Mesenchymal stem cell (in vitro differentiated cells and primary cell): ENCODE results near the gene IGSF9B. TPM values are rescaled to one million over a fixed set of nuclear protein-coding genes. Genes with fewer than 3 reads are reported as not detected.
A peak's percentile ranks its signal among the peaks of the same experiment; 100 is the strongest.

Experiments
- DNase-seq: peaks from one replicate; pipeline ENCODE4 v3.0.0-alpha.2; 2013
- H2AFZ ChIP-seq: one replicate; pipeline ENCODE4 v1.6.1; 2013; ENCODE audit warnings: low read depth, mild to moderate bottlenecking, control low read depth, inconsistent platforms, low read length, moderate library complexity
- H2AK5ac ChIP-seq: 2 replicates; pipeline ENCODE4 v1.6.1; 2013; ENCODE audit warnings: low read length, moderate library complexity, mild to moderate bottlenecking, inconsistent platforms; ENCODE audit not compliant: severe bottlenecking
- H2BK120ac ChIP-seq: one replicate; pipeline ENCODE4 v1.6.1; 2013; ENCODE audit warnings: low read depth, mild to moderate bottlenecking, inconsistent platforms, low read length, moderate library complexity
- H2BK12ac ChIP-seq, 2 experiments: one replicate each; pipeline ENCODE4 v1.6.1; 2013; ENCODE audit warnings: inconsistent platforms in 2 of 2, low read length in 2 of 2, mild to moderate bottlenecking in 2 of 2, moderate library complexity in 2 of 2, control low read depth in 1 of 2
- H2BK15ac ChIP-seq: one replicate; pipeline ENCODE4 v1.6.1; 2013; ENCODE audit warnings: mild to moderate bottlenecking, low read depth, inconsistent platforms; ENCODE audit not compliant: poor library complexity, severe bottlenecking
- H2BK5ac ChIP-seq: 2 replicates; pipeline ENCODE4 v1.6.1; 2013; ENCODE audit warnings: low read depth, mild to moderate bottlenecking, low read length, control low read depth, inconsistent platforms; ENCODE audit not compliant: poor library complexity, severe bottlenecking
- H3K14ac ChIP-seq, 2 experiments: one replicate each; pipeline ENCODE4 v1.6.1; 2013; ENCODE audit warnings: inconsistent platforms in 2 of 2, low read length in 2 of 2, control low read depth in 1 of 2, mild to moderate bottlenecking in 1 of 2, moderate library complexity in 1 of 2
- H3K18ac ChIP-seq, 2 experiments: one replicate each; pipeline ENCODE4 v1.6.1; 2013; ENCODE audit warnings: inconsistent platforms in 2 of 2, low read length in 2 of 2, control low read depth in 1 of 2, low read depth in 1 of 2, mild to moderate bottlenecking in 1 of 2
- H3K23ac ChIP-seq, 2 experiments: one replicate each; pipeline ENCODE4 v1.6.1; 2013; ENCODE audit warnings: inconsistent platforms in 2 of 2, low read length in 2 of 2, mild to moderate bottlenecking in 2 of 2, moderate library complexity in 2 of 2, control low read depth in 1 of 2
- H3K27ac ChIP-seq: 2 replicates; pipeline ENCODE4 v1.5.1; 2013; ENCODE audit warnings: mild to moderate bottlenecking, moderate library complexity, low read length, control low read depth, inconsistent platforms; ENCODE audit not compliant: poor library complexity, severe bottlenecking
- H3K27me3 ChIP-seq, 2 experiments: 2 replicates each; pipeline versions ENCODE4 v1.6.1 to v1.7.0; 2013; ENCODE audit warnings: low read length in 2 of 2, mild to moderate bottlenecking in 2 of 2, moderate library complexity in 2 of 2, control low read depth in 1 of 2, inconsistent platforms in 1 of 2; ENCODE audit not compliant: control insufficient read depth in 1 of 2, insufficient read depth in 1 of 2
- H3K36me3 ChIP-seq, 2 experiments: 2 replicates each; pipeline versions ENCODE4 v1.6.1 to v1.7.0; 2013; ENCODE audit warnings: low read length in 2 of 2, control low read depth in 1 of 2, inconsistent platforms in 1 of 2, low read depth in 1 of 2, mild to moderate bottlenecking in 1 of 2; ENCODE audit not compliant: insufficient read depth in 2 of 2, control insufficient read depth in 1 of 2
- H3K4ac ChIP-seq, 2 experiments: one replicate each; pipeline ENCODE4 v1.6.1; 2013; ENCODE audit warnings: inconsistent platforms in 2 of 2, low read length in 2 of 2, mild to moderate bottlenecking in 2 of 2, moderate library complexity in 2 of 2, control low read depth in 1 of 2, low read depth in 1 of 2
- H3K4me1 ChIP-seq: 2 replicates; pipeline ENCODE4 v1.6.1; 2013; ENCODE audit warnings: low read depth, low read length, control low read depth; ENCODE audit not compliant: control insufficient read depth, insufficient read depth
- H3K4me2 ChIP-seq: 2 replicates; pipeline ENCODE4 v1.6.1; 2013; ENCODE audit warnings: low read length, mild to moderate bottlenecking, inconsistent platforms; ENCODE audit not compliant: poor library complexity, severe bottlenecking
- H3K4me3 ChIP-seq, 2 experiments: 2 replicates each; pipeline versions ENCODE4 v1.5.1 to v1.7.0; 2013; ENCODE audit warnings: low read length in 2 of 2, mild to moderate bottlenecking in 2 of 2, control low read depth in 1 of 2, low read depth in 1 of 2; ENCODE audit not compliant: insufficient read depth in 1 of 2
- H3K79me1 ChIP-seq: replicated peaks from 2 replicates; pipeline ENCODE4 v1.6.1; 2013; ENCODE audit warnings: mild to moderate bottlenecking, control low read depth, low read length, inconsistent platforms; ENCODE audit not compliant: poor library complexity, severe bottlenecking
- H3K9ac ChIP-seq: 2 replicates; pipeline ENCODE4 v1.7.0; 2013; ENCODE audit warnings: mild to moderate bottlenecking, low read length, moderate library complexity
- H3K9me3 ChIP-seq: 2 replicates; pipeline ENCODE4 v1.7.0; 2013; ENCODE audit warnings: mild to moderate bottlenecking, low read length; ENCODE audit not compliant: control insufficient read depth
- H4K8ac ChIP-seq: one replicate; pipeline ENCODE4 v1.6.1; 2013; ENCODE audit warnings: inconsistent platforms, mild to moderate bottlenecking, low read length, moderate library complexity
- H4K91ac ChIP-seq: one replicate; pipeline ENCODE4 v1.6.1; 2013; ENCODE audit warnings: mild to moderate bottlenecking, low read length, inconsistent platforms
- WGBS: methylation state at CpG from one replicate; pipeline ENCODE4 v1.1.7; 2013; ENCODE audit warnings: mixed read lengths; 5-methylcytosine and 5-hydroxymethylcytosine counted together
- polyA plus RNA-seq, 2 experiments: library from polyadenylated mRNA; stranded (reverse); fragments of 200-250 nt; gene quantifications; one replicate each; pipeline ENCODE4 v1.2.3, GENCODE V29; 2013

The IGSF9B gene, protein sequence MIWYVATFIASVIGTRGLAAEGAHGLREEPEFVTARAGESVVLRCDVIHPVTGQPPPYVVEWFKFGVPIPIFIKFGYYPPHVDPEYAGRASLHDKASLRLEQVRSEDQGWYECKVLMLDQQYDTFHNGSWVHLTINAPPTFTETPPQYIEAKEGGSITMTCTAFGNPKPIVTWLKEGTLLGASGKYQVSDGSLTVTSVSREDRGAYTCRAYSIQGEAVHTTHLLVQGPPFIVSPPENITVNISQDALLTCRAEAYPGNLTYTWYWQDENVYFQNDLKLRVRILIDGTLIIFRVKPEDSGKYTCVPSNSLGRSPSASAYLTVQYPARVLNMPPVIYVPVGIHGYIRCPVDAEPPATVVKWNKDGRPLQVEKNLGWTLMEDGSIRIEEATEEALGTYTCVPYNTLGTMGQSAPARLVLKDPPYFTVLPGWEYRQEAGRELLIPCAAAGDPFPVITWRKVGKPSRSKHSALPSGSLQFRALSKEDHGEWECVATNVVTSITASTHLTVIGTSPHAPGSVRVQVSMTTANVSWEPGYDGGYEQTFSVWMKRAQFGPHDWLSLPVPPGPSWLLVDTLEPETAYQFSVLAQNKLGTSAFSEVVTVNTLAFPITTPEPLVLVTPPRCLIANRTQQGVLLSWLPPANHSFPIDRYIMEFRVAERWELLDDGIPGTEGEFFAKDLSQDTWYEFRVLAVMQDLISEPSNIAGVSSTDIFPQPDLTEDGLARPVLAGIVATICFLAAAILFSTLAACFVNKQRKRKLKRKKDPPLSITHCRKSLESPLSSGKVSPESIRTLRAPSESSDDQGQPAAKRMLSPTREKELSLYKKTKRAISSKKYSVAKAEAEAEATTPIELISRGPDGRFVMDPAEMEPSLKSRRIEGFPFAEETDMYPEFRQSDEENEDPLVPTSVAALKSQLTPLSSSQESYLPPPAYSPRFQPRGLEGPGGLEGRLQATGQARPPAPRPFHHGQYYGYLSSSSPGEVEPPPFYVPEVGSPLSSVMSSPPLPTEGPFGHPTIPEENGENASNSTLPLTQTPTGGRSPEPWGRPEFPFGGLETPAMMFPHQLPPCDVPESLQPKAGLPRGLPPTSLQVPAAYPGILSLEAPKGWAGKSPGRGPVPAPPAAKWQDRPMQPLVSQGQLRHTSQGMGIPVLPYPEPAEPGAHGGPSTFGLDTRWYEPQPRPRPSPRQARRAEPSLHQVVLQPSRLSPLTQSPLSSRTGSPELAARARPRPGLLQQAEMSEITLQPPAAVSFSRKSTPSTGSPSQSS (N-terminal part only)
- polyA plus RNA-seq (2013, experiment 1 of 2): not detected
- not detected for polyA plus RNA-seq (2013, experiment 2 of 2)

GRCh38 chr11:133956650-133957633 is at the start of gene IGSF9B:
TSS of gene IGSF9B (minus strand) at chr11:133956968. CDS start at chr11:133956754, 214 bp downstream.
- H2AK5ac ChIP-seq: no peak within 1 kb of the TSS
- WGBS: under 1% methylated on average over 98 of the region's 100 CpGs
- H3K4me3 ChIP-seq: peak within 1 kb of the TSS; percentile 51 to 73
- peak within 1 kb of the TSS; percentile 66 for H3K4me2 ChIP-seq
- peaks cover 71 to 79% of the 10 kb centered on the region in 2 experiments for H3K27me3 ChIP-seq
- no peak within 1 kb of the TSS for H3K27ac ChIP-seq
- no peak within 1 kb of the TSS for H3K14ac ChIP-seq
- no peak within 1 kb of the TSS for H3K23ac ChIP-seq
- no peak within 1 kb of the TSS for H4K8ac ChIP-seq
- no peak within 1 kb of the TSS for H2BK15ac ChIP-seq
- peak within 1 kb of the TSS; percentile 12 for H3K9ac ChIP-seq
- H3K36me3 ChIP-seq: no peaks in the 10 kb centered on the region
- no peak within 1 kb of the TSS for H4K91ac ChIP-seq
- H2AFZ ChIP-seq: peak within 1 kb of the TSS; percentile 57
- no peak within 1 kb of the TSS for H2BK12ac ChIP-seq
- H3K18ac ChIP-seq: no peak within 1 kb of the TSS
- H3K4ac ChIP-seq: no peak within 1 kb of the TSS
- peak; percentile 17 for DNase-seq
- no peaks in the 10 kb centered on the region for H3K79me1 ChIP-seq
- no peak within 1 kb of the TSS for H2BK5ac ChIP-seq
- H2BK120ac ChIP-seq: no peak within 1 kb of the TSS
- peaks cover 20% of the 10 kb centered on the region for H3K4me1 ChIP-seq
- no peaks in the 10 kb centered on the region for H3K9me3 ChIP-seq

DNA sequence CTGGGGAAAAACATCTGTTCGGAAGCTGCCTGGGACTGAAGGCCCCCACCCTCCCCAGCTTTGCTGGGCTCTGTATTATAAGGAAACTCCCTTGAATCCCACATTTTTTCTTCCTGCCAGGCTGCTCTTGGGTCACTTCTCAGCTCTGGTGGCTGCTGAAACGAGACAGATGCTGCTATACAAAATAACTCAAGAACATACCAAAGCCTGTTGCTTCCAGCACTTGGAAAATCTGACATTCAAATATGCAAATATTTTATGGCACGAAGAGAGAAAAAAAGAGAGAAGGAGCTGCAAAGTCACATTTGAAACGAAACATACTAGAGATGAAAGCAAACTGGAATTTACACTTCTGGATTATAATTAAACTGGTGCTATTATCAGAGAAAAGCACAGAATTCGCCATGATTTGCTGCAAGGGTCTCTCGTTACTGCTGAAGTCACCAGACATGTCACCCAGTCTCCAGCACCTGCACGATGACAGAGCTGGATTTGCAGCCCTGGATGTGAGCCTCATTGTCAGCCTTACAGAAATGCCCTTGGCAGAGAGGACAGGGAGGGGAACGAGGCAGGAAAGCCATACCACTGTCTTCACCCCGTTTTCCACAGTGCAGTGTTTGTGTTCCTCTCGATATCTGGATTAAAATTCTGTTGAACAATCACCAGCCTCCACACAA is 47.9 kb upstream of the IGSF9B start:
- H3K27me3 ChIP-seq: peaks cover 0 to 31% of the 10 kb centered on the region in 2 experiments
- H2BK12ac ChIP-seq: no peak overlapping the region
- WGBS: 71% methylated on average over 9 of the region's 10 CpGs
- H3K36me3 ChIP-seq: no peaks in the 10 kb centered on the region
- no peaks in the 10 kb centered on the region for H3K79me1 ChIP-seq
- DNase-seq: no peak
- H2AFZ ChIP-seq: no peak overlapping the region
- H3K9me3 ChIP-seq: no peaks in the 10 kb centered on the region
- no peak overlapping the region for H3K18ac ChIP-seq
- no peak overlapping the region for H3K4me3 ChIP-seq
- no peak overlapping the region for H2AK5ac ChIP-seq
- H4K91ac ChIP-seq: no peak overlapping the region
- no peak overlapping the region for H3K23ac ChIP-seq
- H3K27ac ChIP-seq: no peak overlapping the region
- H3K9ac ChIP-seq: no peak overlapping the region
- no peak overlapping the region for H3K4ac ChIP-seq
- no peak overlapping the region for H3K4me2 ChIP-seq
- no peaks in the 10 kb centered on the region for H3K4me1 ChIP-seq
- no peak overlapping the region for H4K8ac ChIP-seq
- no peak overlapping the region for H2BK15ac ChIP-seq
- no peak overlapping the region for H3K14ac ChIP-seq
- no peak overlapping the region for H2BK5ac ChIP-seq
- no peak overlapping the region for H2BK120ac ChIP-seq

GRCh38 chr11:134003792-134004495 is 47.2 kb upstream of the IGSF9B start:
- Histone ChIP-seq H3K4me3 (no peak overlapping the region), H3K36me3 (no peaks in the 10 kb centered on the region), H3K4me2 (no peak overlapping the region), H3K4me1 (no peaks in the 10 kb centered on the region), H3K27me3 (peaks cover 0 to 32% of the 10 kb centered on the region in 2 experiments), H3K4ac (no peak overlapping the region), H2BK15ac (no peak overlapping the region), H3K9me3 (no peaks in the 10 kb centered on the region), H2BK120ac (no peak overlapping the region), H3K9ac (no peak overlapping the region), H3K14ac (no peak overlapping the region), H2BK12ac (no peak overlapping the region), H4K91ac (no peak overlapping the region), H3K23ac (no peak overlapping the region), H4K8ac (no peak overlapping the region), H2AK5ac (no peak overlapping the region), H3K18ac (no peak overlapping the region), H3K27ac (no peak overlapping the region), H3K79me1 (no peaks in the 10 kb centered on the region), H2AFZ (no peak overlapping the region), H2BK5ac (no peak overlapping the region)
- no peak for DNase-seq
- WGBS: 80% methylated on average over 7 of the region's 9 CpGs
